Measurements from ENCODE around the gene STK32B. TPM values are rescaled to one million over a fixed set of nuclear protein-coding genes. Genes with fewer than 3 reads are reported as not detected.

STK32B gene
- total RNA-seq, 2 donors from 2014 or later, result 0.09 to 7.3 TPM

DNA sequence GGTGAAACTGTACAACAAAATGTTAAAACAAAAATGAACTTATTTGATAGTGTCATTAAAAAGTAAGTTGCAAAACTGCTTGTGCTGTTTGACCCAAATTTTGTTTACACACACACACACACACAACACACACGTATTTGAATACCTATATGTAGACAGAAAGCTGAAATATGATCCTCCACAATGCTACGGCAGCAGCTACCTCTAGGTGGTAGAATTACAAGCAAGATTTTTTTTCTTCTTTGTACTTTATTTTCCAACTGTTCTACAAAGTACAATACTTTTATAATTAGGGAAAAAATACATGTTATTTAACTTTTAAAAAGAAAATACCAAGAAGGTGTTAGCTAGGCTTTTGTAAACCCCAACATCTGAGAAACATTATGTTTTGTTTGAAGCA, 33.2 kb upstream of the STK32B start:
- TF ChIP-seq POLR2A (IDR thresholded peaks at IDR 0.05) (no peak), POLR2AphosphoS5 (IDR thresholded peaks at IDR 0.05) (no peak)
- TF ChIP-seq, protein P1, sequence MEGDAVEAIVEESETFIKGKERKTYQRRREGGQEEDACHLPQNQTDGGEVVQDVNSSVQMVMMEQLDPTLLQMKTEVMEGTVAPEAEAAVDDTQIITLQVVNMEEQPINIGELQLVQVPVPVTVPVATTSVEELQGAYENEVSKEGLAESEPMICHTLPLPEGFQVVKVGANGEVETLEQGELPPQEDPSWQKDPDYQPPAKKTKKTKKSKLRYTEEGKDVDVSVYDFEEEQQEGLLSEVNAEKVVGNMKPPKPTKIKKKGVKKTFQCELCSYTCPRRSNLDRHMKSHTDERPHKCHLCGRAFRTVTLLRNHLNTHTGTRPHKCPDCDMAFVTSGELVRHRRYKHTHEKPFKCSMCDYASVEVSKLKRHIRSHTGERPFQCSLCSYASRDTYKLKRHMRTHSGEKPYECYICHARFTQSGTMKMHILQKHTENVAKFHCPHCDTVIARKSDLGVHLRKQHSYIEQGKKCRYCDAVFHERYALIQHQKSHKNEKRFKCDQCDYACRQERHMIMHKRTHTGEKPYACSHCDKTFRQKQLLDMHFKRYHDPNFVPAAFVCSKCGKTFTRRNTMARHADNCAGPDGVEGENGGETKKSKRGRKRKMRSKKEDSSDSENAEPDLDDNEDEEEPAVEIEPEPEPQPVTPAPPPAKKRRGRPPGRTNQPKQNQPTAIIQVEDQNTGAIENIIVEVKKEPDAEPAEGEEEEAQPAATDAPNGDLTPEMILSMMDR (IDR thresholded peaks at IDR 0.05), result no peak
- intact Hi-C loops (cut with DNase I), result no loop called here
- no peak overlapping the region for H3K4me3 ChIP-seq

DNA sequence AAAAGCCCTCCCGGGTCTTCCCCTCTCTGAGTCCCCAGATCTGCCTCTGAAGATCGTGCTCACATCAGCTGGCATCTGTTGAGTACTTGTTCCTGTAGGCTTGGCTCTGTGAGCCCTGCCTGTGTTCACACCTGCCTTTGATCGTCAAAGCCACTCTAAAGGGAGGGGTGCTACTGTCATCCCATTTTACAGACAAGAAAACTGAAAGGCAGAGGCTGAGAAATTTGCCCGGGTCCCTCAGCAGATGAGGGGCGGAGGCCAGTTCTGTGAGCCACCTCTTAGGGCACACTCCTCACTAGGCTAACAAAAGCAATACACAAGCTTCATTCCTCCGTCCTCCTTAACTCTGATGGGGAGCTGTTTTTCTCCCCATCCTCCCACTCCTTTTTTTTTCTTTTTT, 32.7 kb upstream of the STK32B start:
- WGBS, result 25% methylated on average over 6 of the region's 6 CpGs
- Histone ChIP-seq H3K4me1 (replicated peaks) (no peaks in the 10 kb centered on the region), H3K4me3 (no peak overlapping the region), H3K36me3 (no peaks in the 10 kb centered on the region), H3K27ac (no peak overlapping the region), H3K27me3 (replicated peaks; ENCODE audit: insufficient read depth) (peaks cover 16% of the 10 kb centered on the region), H3K9me3 (no peaks in the 10 kb centered on the region)
- no peak for DNase-seq (ENCODE audit: low spot score)
- no peak for TF ChIP-seq POLR2A (IDR thresholded peaks at IDR 0.05)
- no peak for TF ChIP-seq POLR2AphosphoS5 (IDR thresholded peaks at IDR 0.05)
- TF ChIP-seq, protein P1 (IDR thresholded peaks at IDR 0.05), result no peak
- intact Hi-C loops (cut with DNase I), result no loop called here

More for the DNA sequence above, 33.2 kb upstream of the STK32B start:
- 19% methylated on average over 2 of the region's 2 CpGs for WGBS
- Histone ChIP-seq H3K4me1 (replicated peaks) (no peaks in the 10 kb centered on the region), H3K27ac (no peak overlapping the region), H3K36me3 (no peaks in the 10 kb centered on the region), H3K27me3 (replicated peaks; ENCODE audit: insufficient read depth) (peaks cover 16% of the 10 kb centered on the region), H3K9me3 (no peaks in the 10 kb centered on the region)
- no peak for DNase-seq (ENCODE audit: low spot score)

DNA sequence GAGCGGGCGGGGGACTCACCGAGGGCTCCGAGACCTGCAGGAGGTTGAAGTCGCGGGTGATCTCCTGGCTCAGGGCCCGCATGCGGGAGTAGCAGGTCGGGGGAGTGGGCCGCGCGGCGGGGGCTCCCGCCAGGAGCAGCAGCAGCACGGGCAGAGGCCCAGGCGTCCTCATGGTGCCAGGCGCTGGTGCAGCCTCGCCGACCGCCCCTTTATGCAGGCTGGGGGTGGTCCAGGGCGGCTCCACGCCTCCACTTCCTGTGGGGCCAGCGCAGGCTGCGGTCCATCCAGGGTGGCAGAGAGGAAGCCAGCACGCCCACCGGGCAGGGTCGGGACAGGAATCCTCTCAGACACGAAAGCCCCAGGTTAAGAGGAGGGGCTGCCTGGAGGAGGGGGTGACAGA, 32.0 kb upstream of the STK32B start, which contains the start of gene CYTL1:
Gene CYTL1 (minus strand): TSS at position 185 of the 400 bp plus-strand sequence. CDS start 13 bp downstream, at position 172.
- Histone ChIP-seq H3K9me3 (no peaks in the 10 kb centered on the region), H3K27me3 (replicated peaks; ENCODE audit: insufficient read depth) (peaks cover 16% of the 10 kb centered on the region), H3K27ac (no peak within 1 kb of the TSS), H3K36me3 (no peaks in the 10 kb centered on the region), H3K4me3 (peak within 1 kb of the TSS in 1 of 2 donors; percentile 15), H3K4me1 (replicated peaks) (no peaks in the 10 kb centered on the region)
- WGBS, result 2% methylated on average over 24 of the region's 28 CpGs
- TF ChIP-seq POLR2A (IDR thresholded peaks at IDR 0.05), result no peak
- no peak for TF ChIP-seq POLR2AphosphoS5 (IDR thresholded peaks at IDR 0.05)
- TF ChIP-seq, protein P1 (IDR thresholded peaks at IDR 0.05), result no peak
- intact Hi-C loops (cut with DNase I), result no loop called here
- no peak for DNase-seq (ENCODE audit: low spot score)

DNA sequence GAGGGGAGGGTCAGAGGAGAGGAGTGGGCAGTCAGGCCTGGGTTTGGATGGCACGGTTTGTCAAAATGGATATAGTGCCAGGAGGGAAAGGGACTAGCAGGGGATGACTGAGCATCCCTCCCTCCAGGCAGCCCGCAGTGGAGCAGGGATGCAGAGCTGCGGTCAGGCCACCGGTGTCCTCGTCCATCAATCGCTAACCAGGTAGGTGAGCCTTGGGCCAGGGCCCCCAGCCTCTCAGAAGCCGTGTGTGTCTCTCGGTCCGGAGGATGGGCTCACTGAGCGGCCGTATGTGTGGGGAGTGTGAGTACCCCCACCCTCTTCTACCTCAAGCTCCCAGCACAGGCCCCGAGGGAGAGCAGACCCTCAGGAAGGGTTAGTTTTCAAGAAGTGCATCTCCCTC, 31.5 kb upstream of the STK32B start:
- no peak overlapping the region for H3K4me3 ChIP-seq
- 89% methylated on average over 12 of the region's 12 CpGs for WGBS

DNA sequence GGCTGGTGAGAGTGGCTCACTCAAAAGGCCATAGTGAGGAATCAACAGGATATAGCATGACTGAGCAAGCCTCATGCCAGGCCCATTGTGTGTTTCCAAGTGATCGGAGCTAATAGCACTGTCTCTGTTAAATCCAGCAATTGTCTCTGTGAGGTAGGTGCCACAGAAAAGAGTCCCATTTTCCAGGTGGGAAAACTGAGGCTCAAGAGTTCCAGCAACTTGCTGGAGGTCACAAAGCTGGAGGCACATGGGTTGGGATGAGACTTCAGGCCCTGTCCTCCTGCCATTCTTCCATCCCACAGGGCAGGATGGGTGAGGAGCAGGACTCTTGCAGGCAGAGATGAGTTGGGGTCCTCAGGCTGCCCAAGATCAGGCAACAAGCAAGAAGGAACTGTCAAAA, 30.9 kb upstream of the STK32B start:
- Histone ChIP-seq H3K4me3 (no peak overlapping the region), H3K27ac (no peak overlapping the region), H3K9me3 (no peaks in the 10 kb centered on the region), H3K4me1 (replicated peaks) (no peaks in the 10 kb centered on the region), H3K36me3 (no peaks in the 10 kb centered on the region), H3K27me3 (replicated peaks; ENCODE audit: insufficient read depth) (peaks cover 16% of the 10 kb centered on the region)
- intact Hi-C loops (cut with DNase I), result no loop called here
- DNase-seq (ENCODE audit: low spot score), result no peak
- no peak for TF ChIP-seq POLR2AphosphoS5 (IDR thresholded peaks at IDR 0.05)
- TF ChIP-seq, protein P1 (IDR thresholded peaks at IDR 0.05), result no peak
- no peak for TF ChIP-seq POLR2A (IDR thresholded peaks at IDR 0.05)
- 79% methylated on average over 1 of the region's 1 CpG for WGBS

More for the DNA sequence above, 31.5 kb upstream of the STK32B start:
- Histone ChIP-seq H3K27me3 (replicated peaks; ENCODE audit: insufficient read depth) (peaks cover 16% of the 10 kb centered on the region), H3K9me3 (no peaks in the 10 kb centered on the region), H3K36me3 (no peaks in the 10 kb centered on the region), H3K4me1 (replicated peaks) (no peaks in the 10 kb centered on the region), H3K27ac (no peak overlapping the region)
- intact Hi-C loops (cut with DNase I), result no loop called here
- TF ChIP-seq POLR2A (IDR thresholded peaks at IDR 0.05), result no peak
- no peak for TF ChIP-seq POLR2AphosphoS5 (IDR thresholded peaks at IDR 0.05)
- TF ChIP-seq, protein P1 (IDR thresholded peaks at IDR 0.05), result no peak
- DNase-seq (ENCODE audit: low spot score), result no peak
